8988T (cell line): ENCODE results near the gene MFN2.
"Not testable (repeated sequence)": the region's sequence is repeated elsewhere in the genome, so short reads cannot be mapped to it uniquely, and the experiment has no call there.

Experiments
- DNase-seq: peaks from one replicate; pipeline ENCODE4 v3.0.0; 2011

MFN2 gene

DNA sequence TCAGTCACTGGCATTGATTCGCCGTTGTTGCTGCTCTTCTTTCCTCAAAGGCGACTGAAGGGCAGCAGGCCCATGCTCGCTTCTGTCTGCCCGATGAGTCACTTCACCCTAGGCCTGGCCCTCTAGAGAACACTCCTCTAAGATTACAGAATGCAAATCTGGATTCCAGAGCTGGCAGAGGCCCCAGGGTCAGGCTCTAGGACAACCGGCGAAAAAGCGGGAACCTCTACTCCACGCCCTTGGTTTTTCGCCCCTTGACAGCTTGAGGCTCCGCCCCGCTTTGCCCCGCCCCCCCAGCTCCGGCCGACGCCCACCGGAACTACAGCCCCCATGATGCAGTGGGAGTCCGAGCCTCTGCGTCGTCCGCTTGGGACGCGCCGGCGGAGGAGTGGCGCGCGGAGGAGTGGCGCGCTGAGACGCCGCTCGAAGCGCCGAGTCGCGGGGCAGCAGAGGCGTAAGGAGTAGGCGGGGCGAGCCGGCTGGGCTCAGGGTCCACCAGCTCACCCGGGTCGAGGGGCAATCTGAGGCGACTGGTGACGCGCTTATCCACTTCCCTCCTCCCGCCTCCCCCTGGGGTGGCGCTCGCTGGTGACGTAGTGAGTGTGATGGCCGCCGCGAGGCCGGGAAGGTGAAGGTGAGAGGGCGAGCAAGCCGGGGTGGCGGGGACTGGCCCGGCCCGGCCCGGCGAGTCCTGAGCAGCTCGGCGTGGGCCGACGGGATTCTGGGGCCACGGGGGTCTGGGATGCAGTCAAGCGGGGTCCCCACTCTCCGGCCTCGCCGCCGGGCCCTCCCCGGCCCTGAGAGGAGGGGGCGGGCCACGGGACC is at the start of gene MFN2:
Gene MFN2 (plus strand): TSS at position 594 of the 825 bp plus-strand sequence. CDS start 8,725 bp downstream, outside the sequence.
- peak; percentile 87 for DNase-seq

- DNase-seq, result peak; percentile 59
Observed at GRCh38 chr1:11930571-11931445, 49.4 kb upstream of the MFN2 start.

- no peak for DNase-seq
Observed at GRCh38 chr1:11931845-11932244, 48.4 kb upstream of the MFN2 start.

GRCh38 chr1:11934302-11935056 is 45.8 kb upstream of the MFN2 start, which contains the start of gene PLOD1:
TSS of gene PLOD1 (plus strand) at chr1:11934717. CDS start at chr1:11934780, 63 bp downstream.
- DNase-seq, result peak; percentile 80

GRCh38 chr1:11935057-11935412 is 45.2 kb upstream of the MFN2 start:
- DNase-seq, result no peak

DNA sequence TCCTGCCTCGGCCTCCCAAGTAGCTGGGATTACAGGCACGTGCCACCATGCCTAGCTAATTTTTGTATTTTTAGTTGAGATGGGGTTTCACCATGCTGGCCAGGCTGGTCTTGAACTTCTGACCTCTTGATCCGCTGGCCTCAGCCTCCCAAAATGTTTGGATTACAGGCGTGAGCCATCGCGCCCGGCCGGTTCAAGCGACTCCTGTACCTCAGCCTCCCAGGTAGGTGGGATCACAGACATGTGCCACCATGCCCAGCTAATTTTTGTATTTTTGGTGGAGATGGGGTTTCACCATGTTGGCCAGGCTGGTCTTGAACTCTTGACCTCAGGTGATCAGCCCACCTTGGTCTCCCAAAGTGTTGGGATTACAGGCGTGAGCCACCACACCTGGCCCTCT is 44.5 kb upstream of the MFN2 start:
- not testable (repeated sequence) for DNase-seq

GRCh38 chr1:11938722-11939526 is 41.3 kb upstream of the MFN2 start:
- no peak for DNase-seq

GRCh38 chr1:11939794-11940193 is 40.5 kb upstream of the MFN2 start:
- not testable (repeated sequence) for DNase-seq

DNA sequence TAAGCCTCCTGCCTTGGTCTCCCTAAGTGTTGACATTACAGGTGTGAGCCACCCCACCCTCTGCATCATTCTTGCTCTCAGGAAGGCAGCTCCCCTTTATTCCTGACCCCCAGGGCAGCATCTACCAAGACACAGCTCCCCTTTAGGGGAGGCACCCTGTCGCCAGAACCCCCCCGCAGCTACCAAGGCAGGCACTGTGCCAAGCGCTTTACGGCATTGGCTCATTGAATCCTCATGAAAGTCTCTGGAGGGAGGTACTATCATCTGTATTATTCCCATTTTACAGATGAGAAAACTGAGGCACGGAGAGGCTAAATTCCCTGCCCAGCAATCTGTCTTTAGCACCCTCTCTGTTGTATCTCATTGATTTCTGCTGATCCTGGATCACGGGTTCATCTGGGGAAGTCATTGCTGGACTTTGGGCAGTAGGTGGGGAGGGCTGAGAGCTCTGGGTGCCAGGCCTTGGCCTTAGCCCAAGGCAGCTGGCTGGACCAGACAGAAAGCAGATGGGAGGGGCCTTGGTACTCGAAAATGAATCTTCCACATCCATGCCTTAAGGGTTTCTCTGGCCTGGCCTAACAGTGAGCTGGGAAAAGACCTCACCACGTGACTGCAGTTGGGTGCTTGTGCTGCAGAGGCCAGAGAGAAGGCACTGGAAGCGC is 39.9 kb upstream of the MFN2 start:
- DNase-seq, result no peak

GRCh38 chr1:11942280-11942679 is 38.0 kb upstream of the MFN2 start:
- no peak for DNase-seq

DNA sequence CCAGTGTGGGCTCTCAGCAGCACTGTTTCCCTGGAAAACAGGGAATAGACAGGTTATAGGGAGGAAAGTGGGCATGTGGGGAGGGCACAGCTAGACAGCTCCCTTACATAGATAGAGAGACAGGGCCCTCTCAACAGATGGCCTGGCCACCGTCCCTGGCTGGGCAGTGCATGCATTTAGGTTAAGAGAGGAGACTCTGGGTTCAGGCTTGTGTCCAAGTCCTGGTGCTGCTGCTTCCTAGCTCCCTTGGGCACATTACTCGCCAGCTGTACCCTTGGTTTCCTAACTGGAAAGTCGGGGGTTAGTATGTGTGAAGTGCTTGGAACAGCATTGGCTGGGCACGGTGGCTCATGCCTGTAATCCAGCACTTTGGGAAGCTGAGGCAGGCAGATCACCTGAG is 36.6 kb upstream of the MFN2 start:
- DNase-seq, result no peak

GRCh38 chr1:11944358-11944931 is 35.8 kb upstream of the MFN2 start:
- no peak for DNase-seq

DNA sequence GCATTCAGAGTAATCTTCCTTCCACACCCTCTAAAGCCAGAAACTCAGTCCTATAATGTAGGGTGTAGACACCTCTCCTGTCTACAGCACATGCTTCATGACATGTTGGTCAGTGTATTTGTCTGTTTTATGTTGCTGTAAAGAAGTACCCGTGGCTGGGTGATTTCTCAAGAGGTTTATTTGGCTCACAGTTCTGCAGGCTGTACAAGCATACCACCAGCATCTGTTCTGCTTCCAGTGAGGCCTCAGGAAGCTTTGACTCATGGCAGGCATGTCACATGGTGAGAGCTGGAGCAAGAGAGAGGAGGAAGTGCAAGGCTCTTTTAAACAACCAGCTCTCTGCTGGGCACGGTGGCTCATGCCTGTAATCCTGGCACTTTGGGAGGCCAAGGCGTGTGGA is 33.6 kb upstream of the MFN2 start:
- DNase-seq, result no peak

- no peak for DNase-seq
Observed at GRCh38 chr1:11948822-11949458, 31.3 kb upstream of the MFN2 start.

DNA sequence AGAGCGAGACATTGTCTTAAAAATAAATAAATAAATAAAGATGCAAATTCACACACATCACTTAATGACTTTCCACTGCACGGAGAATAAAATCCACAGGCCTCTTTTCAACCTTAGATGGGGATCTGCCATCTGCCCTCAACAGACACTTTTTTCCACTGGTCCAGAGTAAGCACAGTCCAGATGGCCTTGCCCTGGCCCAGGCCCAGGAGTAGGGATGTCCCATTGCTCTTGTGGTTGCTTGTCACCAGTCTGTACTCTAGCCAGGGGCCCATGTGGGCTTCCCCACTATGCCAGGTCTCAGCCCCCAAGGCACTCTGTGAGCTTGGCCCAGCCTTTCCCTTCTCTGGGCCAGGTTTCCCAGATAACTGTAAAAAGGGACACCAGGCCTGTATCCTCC is 28.3 kb upstream of the MFN2 start:
- DNase-seq, result no peak

DNA sequence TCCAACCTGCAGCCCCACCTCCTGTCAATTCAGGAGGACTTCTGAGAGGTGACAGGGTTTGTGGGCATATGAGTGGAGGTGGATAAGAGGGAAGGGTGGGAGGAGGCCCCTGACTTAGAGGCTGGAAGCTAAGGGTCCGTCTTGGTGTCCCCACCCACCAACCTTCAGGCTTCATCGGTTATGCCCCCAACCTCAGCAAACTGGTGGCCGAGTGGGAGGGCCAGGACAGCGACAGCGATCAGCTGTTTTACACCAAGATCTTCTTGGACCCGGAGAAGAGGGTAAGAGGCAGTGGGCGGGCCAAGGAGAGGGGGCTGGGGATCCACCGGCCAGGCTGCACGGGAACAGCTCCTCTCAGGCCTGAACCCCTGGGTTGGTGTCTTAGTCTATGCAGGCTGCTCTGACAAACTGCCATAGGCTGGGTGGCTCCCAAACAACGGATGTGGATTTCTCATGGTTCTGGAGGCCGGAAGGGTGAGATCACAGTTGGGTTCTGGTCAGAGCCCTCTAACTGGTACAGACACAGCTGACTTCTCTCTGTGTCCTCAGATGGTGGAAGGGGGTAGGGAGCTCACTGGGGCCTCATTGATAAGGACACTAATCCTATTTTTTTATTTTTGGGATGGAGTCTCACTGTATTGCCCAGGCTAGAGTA is 27.7 kb upstream of the MFN2 start:
- no peak for DNase-seq

DNA sequence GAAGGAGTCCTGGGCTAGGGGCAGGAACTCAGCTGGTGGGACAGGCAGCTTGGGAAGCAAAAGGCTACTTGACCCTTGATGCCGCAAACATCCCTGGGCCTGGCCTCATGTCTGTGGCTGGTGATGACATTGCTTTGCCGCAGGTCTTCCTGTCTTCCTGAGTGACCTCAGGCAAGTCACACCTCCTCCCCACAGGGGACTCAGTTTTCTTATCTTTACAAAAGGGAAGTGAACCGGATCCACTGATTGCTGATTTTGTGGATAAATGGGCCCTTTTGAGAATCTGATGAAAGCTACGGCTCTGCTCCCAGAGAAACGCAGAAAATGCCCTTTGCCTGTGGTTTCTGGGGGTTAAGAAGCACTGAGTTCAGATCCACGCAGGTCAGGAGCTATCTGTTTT is 25.0 kb upstream of the MFN2 start:
- no peak for DNase-seq

DNA sequence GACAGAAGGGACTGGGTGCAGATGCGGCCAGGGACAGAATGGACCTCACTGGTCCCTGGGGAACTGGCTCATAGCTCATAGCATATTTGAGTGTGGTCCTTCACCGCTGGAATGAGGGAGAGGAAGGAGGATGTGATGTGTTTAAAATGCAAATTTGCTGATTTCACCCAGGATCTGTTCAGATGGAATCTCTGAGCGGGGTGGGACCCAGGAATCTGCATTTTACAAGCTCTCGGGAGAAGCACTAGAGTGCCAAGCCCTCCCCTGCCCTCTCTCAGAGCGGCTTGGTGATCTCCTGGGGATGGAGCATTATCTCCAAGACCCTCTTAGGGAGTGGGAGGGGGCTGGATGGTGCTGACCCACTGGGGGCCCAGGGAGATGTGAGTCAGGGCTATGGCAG is 22.8 kb upstream of the MFN2 start:
- DNase-seq, result no peak

GRCh38 chr1:11957897-11958296 is 22.3 kb upstream of the MFN2 start:
- DNase-seq, result no peak

DNA sequence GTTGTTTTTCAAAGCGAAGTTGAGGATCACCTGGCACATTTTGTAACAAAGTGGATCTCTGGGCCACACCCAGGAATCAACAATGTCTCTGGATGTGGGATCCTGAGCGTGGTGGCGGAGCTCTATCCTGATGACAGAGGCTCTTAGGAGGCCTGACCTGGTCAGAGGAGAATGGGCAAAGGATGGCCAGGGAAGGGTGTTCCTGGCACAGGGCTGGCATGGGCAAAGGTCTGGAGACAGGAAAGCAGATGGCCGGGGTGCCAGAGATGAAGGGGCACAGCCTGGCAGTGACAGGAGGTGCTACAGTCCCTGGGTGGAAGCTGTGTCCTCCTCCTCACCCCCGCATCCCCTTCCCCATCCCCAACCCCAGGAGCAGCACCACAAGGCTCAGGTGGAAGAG is 20.0 kb upstream of the MFN2 start:
- no peak for DNase-seq
